NB4 (cell line): ENCODE results near the gene BACE2.

Source experiments
- CTCF ChIP-seq: IDR thresholded peaks from one replicate; pipeline ENCODE4 v1.5.1; 2012; ENCODE audit warnings: low read depth, low read length
- MAX ChIP-seq: IDR thresholded peaks from 2 replicates; pipeline ENCODE4 v1.6.1; 2011; ENCODE audit warnings: low read depth, low read length
- POLR2A ChIP-seq: IDR thresholded peaks from 2 replicates; pipeline ENCODE4 v1.6.1; 2011; ENCODE audit warnings: mild to moderate bottlenecking; ENCODE audit not compliant: insufficient read length; ENCODE audit errors: extremely low read depth

GRCh38 chr21:41328660-41329607 is 161.0 kb downstream of the BACE2 start:
- no peak for TF ChIP-seq MAX
- no peak for TF ChIP-seq CTCF
- no peak for TF ChIP-seq POLR2A
